A549 (cell line): Measurements from ENCODE around the gene TRPV3. TPM values are rescaled to one million over a fixed set of nuclear protein-coding genes. Genes with fewer than 3 reads are reported as not detected.
A peak's percentile ranks its signal among the peaks of the same experiment; 100 is the strongest.

Experiments
- ATAC-seq, 2 experiments: fragments of 200-7000 bp in 1 of 2; fragments of >200 bp in 1 of 2; cut with Nextera tagmentation in 1 of 2; cut with Tn5 transposase in 1 of 2; 3 replicates each; pipeline versions ENCODE4 v1.8.0 to v1.9.1; 2018 to 2020; ENCODE audit warnings: mild to moderate bottlenecking in 1 of 2, moderate library complexity in 1 of 2
- CTCF ChIA-PET: fragments of 300-600 bp; sonication (Branson Sonifier 250); formaldehyde crosslinking; extraction: SDS; loops from one replicate; lab custom pipeline; 2021; ENCODE audit warnings: antibody characterized with exemption, inconsistent platforms; lab: Yijun Ruan, JAX
- POLR2A ChIA-PET: fragments of 350-600 bp; formaldehyde crosslinking; extraction: SDS; loops from one replicate; lab custom pipeline; 2021; ENCODE audit warnings: antibody characterized with exemption, inconsistent platforms; lab: Yijun Ruan, JAX
- DNase-seq, 2 experiments: peaks; one replicate each; pipeline versions ENCODE4 v3.0.0 to v3.0.0-alpha.2; 2011 to 2016; ENCODE audit warnings: low read depth in 1 of 2, low spot score in 1 of 2
- FAIRE-seq: peaks from 2 replicates; lab custom pipeline; 2011; peaks lifted over from hg19 to GRCh38; lab: Jason Lieb, UNC
- H3K27ac ChIP-seq, 2 experiments: fragments of >200 bp; sonication (Bioruptor Twin); formaldehyde crosslinking; 3 replicates each; pipeline ENCODE4 v1.5.1; 2016 to 2017
- H3K4me1 ChIP-seq: fragments of >200 bp; sonication (Bioruptor Twin); formaldehyde crosslinking; 3 replicates; pipeline ENCODE4 v1.6.1; 2016
- H3K4me2 ChIP-seq: fragments of >200 bp; sonication (Bioruptor Twin); formaldehyde crosslinking; 3 replicates; pipeline ENCODE4 v1.6.1; 2016
- H3K4me3 ChIP-seq: fragments of >200 bp; sonication (Bioruptor Twin); formaldehyde crosslinking; 3 replicates; pipeline ENCODE4 v1.5.1; 2016
- H3K9me3 ChIP-seq: fragments of >200 bp; sonication (Bioruptor Twin); formaldehyde crosslinking; 3 replicates; pipeline ENCODE4 v1.6.1; 2016
- BHLHE40 ChIP-seq: IDR thresholded peaks from 2 replicates; pipeline ENCODE4 v1.6.1; 2012; ENCODE audit warnings: low read depth, low read length, inconsistent platforms
- EHMT2 ChIP-seq: fragments of 200-600 bp; sonication (generic); IDR thresholded peaks from 2 replicates; pipeline ENCODE4 v1.6.1; 2016; ENCODE audit warnings: antibody characterized with exemption, low read depth, mild to moderate bottlenecking, moderate library complexity
- ESRRA ChIP-seq: fragments of 150-350 bp; IDR thresholded peaks from 2 replicates; pipeline ENCODE4 v1.6.1; 2014; ENCODE audit warnings: mild to moderate bottlenecking, low read length, borderline replicate concordance
- FOSL2 ChIP-seq, 2 experiments: fragments of 450-650 bp in 1 of 2; fragments of >200 bp in 1 of 2; sonication (Bioruptor Twin) in 1 of 2; formaldehyde crosslinking; IDR thresholded peaks; 2 replicates each; pipeline versions ENCODE4 v1.5.0 to v1.6.1; 2016 to 2020; ENCODE audit warnings: mild to moderate bottlenecking in 1 of 2, moderate library complexity in 1 of 2
- FOXS1 ChIP-seq: fragments of 250-450 bp; sonication (Bioruptor Pico); IDR thresholded peaks from 2 replicates; pipeline ENCODE4 v1.5.0; 2020; ENCODE audit warnings: mild to moderate bottlenecking, moderate library complexity
- GATA3 ChIP-seq: IDR thresholded peaks from 2 replicates; pipeline ENCODE4 v1.6.1; 2012; ENCODE audit warnings: borderline replicate concordance
- HEYL ChIP-seq: fragments of 250-450 bp; sonication (Bioruptor Pico); IDR thresholded peaks from 2 replicates; pipeline ENCODE4 v1.8.0; 2021; ENCODE audit warnings: mild to moderate bottlenecking, moderate library complexity
- HOXB13 ChIP-seq: fragments of 250-450 bp; sonication (Bioruptor Pico); IDR thresholded peaks from 2 replicates; pipeline ENCODE4 v1.5.0; 2020; ENCODE audit warnings: low read depth, mild to moderate bottlenecking, moderate library complexity
- HOXB5 ChIP-seq: fragments of 250-450 bp; sonication (Bioruptor Pico); IDR thresholded peaks from 2 replicates; pipeline ENCODE4 v1.5.0; 2020; ENCODE audit warnings: mild to moderate bottlenecking, moderate library complexity
- JUNB ChIP-seq: fragments of >200 bp; sonication (Bioruptor Twin); formaldehyde crosslinking; IDR thresholded peaks from 2 replicates; pipeline ENCODE4 v1.6.1; 2016
- KDM1A ChIP-seq: fragments of 200-600 bp; sonication (generic); IDR thresholded peaks from 2 replicates; pipeline ENCODE4 v1.6.1; 2016; ENCODE audit warnings: low read depth, mild to moderate bottlenecking
- KDM5A ChIP-seq: fragments of 200-600 bp; sonication (generic); IDR thresholded peaks from 2 replicates; pipeline ENCODE4 v1.6.1; 2016; ENCODE audit warnings: antibody characterized with exemption, mild to moderate bottlenecking
- MAFK ChIP-seq: fragments of 450-650 bp; IDR thresholded peaks from 2 replicates; pipeline ENCODE4 v1.6.1; 2014; ENCODE audit not compliant: partially characterized antibody
- MAZ ChIP-seq: fragments of 150-350 bp; IDR thresholded peaks from 2 replicates; pipeline ENCODE4 v1.6.1; 2014; ENCODE audit warnings: antibody characterized with exemption, low read depth, low read length, borderline replicate concordance
- POLR2A ChIP-seq: IDR thresholded peaks from 2 replicates; pipeline ENCODE4 v1.6.1; 2012; ENCODE audit warnings: mild to moderate bottlenecking, low read length
- POLR2AphosphoS2 ChIP-seq: conservative IDR thresholded peaks from 2 replicates; pipeline ENCODE4 v1.6.1; 2012; ENCODE audit warnings: low read length, improper control_type of control experiment, inconsistent platforms
- RCOR1 ChIP-seq: fragments of 150-350 bp; IDR thresholded peaks from 2 replicates; pipeline ENCODE4 v1.6.1; 2014; ENCODE audit warnings: antibody characterized with exemption, low read length, low read depth
- SMC3 ChIP-seq: fragments of >200 bp; sonication (Bioruptor Twin); formaldehyde crosslinking; IDR thresholded peaks from 3 replicates; pipeline ENCODE4 v1.6.1; 2018; ENCODE audit warnings: inconsistent platforms
- SREBF2 ChIP-seq: fragments of 450-650 bp; IDR thresholded peaks from 2 replicates; pipeline ENCODE4 v1.6.1; 2014; ENCODE audit warnings: mild to moderate bottlenecking, moderate library complexity
- TFCP2L1 ChIP-seq: fragments of 250-450 bp; sonication (Bioruptor Pico); IDR thresholded peaks from 2 replicates; pipeline ENCODE4 v1.5.0; 2021; ENCODE audit warnings: mild to moderate bottlenecking
- ZC3H11A ChIP-seq: fragments of 450-650 bp; IDR thresholded peaks from 2 replicates; pipeline ENCODE4 v1.6.1; 2014; ENCODE audit warnings: antibody characterized with exemption, mild to moderate bottlenecking
- ZFP36 ChIP-seq: fragments of 450-650 bp; IDR thresholded peaks from 2 replicates; pipeline ENCODE4 v1.6.1; 2014; ENCODE audit warnings: borderline replicate concordance; ENCODE audit not compliant: partially characterized antibody
- ZSCAN20 ChIP-seq: fragments of 250-450 bp; sonication (Bioruptor Pico); IDR thresholded peaks from 2 replicates; pipeline ENCODE4 v1.8.0; 2022; ENCODE audit warnings: mild to moderate bottlenecking, moderate library complexity
- WGBS: methylation state at CpG from one replicate; pipeline ENCODE4 v1.1.6; 2017; ENCODE audit errors: missing lambda C conversion rate; 5-methylcytosine and 5-hydroxymethylcytosine counted together
- polyA plus RNA-seq, 4 experiments: library from polyadenylated mRNA; depleted of rRNA in 3 of 4; stranded (reverse); fragments of >200 nt; fragmentation: RNase III in 1 of 4; extraction: RNeasy Plus Mini Kit Qiagen cat#74134 plus additional on column Dnase treatment in 1 of 4; gene quantifications; 2 replicates in 3 of 4; 3 replicates in 1 of 4; pipeline ENCODE4 v1.2.3, GENCODE V29; 2011 to 2017
- TF ChIP-seq, protein P1 (sequence below): IDR thresholded peaks from 2 replicates; pipeline ENCODE4 v1.6.1; 2012
- TF ChIP-seq, protein P2 (sequence below): fragments of 150-350 bp; IDR thresholded peaks from 2 replicates; pipeline ENCODE4 v1.6.1; 2014; ENCODE audit warnings: low read depth, mild to moderate bottlenecking, low read length
- TF ChIP-seq, protein P3 (sequence below): fragments of >200 bp; sonication (Bioruptor Twin); formaldehyde crosslinking; IDR thresholded peaks from 3 replicates; pipeline ENCODE4 v1.6.1; 2016
- TF ChIP-seq, protein P4 (sequence below): fragments of 200-600 bp; sonication (generic); IDR thresholded peaks from 2 replicates; pipeline ENCODE4 v1.6.1; 2016; ENCODE audit warnings: antibody characterized with exemption, mild to moderate bottlenecking, moderate library complexity
- TF ChIP-seq, protein P5 (sequence below): fragments of >200 bp; sonication (Bioruptor Twin); formaldehyde crosslinking; IDR thresholded peaks from 2 replicates; pipeline ENCODE4 v1.6.1; 2016

Gene TRPV3
- polyA plus RNA-seq, 2 of the 4 experiments (the other 2 are of a cell fraction), result 0.46 to 1.2 TPM

DNA sequence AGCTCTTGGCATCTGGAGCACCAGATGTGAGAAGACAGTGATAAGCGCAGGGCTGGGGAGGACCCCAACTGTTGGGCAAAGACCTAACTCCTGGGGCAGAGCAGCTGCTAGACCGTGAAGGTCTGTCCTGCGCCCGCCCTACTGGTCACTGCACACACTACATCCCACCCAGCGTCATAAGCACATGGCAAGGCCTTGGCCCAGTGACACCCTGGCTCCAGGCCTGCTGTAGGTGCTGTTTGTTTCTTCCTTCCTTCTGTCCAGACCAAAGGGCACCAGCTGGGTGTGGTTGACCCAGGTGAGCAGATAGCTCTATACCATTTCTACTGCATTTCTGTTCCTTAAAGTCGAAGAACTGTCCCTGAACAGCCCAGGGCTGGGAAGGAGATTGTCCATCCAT is 6.4 kb downstream of the TRPV3 start:
- peak; percentile 71 to 72 for ATAC-seq
- no peak for FAIRE-seq
- no peak overlapping the region for H3K4me2 ChIP-seq
- ChIA-PET POLR2A (no interaction called here), CTCF (interaction anchor here (0.9 to 1.6 kb wide), 4 partner anchors 12 to 20 kb away, joined by 3 to 7 read pairs (median 4); no protein-coding TSS in a partner anchor)
- H3K4me1 ChIP-seq, result no peaks in the 10 kb centered on the region
- no peak overlapping the region for H3K4me3 ChIP-seq
- no peak for DNase-seq
- H3K27ac ChIP-seq, result no peak overlapping the region
- TF ChIP-seq, protein P1, sequence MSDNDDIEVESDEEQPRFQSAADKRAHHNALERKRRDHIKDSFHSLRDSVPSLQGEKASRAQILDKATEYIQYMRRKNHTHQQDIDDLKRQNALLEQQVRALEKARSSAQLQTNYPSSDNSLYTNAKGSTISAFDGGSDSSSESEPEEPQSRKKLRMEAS, result 0 out of 2 replicates have a peak, but pooled peaks have one; percentile 35
- TF ChIP-seq KDM1A, result no peak
- H3K9me3 ChIP-seq, result no peaks in the 10 kb centered on the region
- 74% methylated on average over 6 of the region's 6 CpGs for WGBS

DNA sequence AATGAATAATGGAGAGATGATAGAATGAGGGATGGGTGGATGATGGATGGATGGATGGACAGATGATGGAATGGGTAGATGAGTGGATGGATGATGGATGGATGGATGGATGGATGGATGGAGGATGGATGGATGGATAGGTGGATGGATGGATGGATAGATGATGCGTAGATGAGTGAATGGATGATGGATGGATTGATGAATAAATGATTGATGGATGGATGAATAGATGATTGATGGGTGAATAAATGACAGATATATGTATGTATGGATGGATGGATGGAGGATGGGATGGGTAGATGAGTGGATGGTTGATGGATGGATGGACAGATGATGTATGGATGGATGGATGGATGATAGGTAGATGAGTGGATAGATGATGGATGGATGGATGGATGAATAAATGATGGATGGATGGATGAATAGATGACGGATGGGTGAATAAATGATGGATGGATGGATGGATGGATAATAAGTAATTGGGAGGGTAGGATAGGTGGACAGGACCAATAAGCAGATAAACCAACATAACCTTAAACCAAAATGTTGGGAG is 7.9 kb downstream of the TRPV3 start:
- FAIRE-seq (no peak), DNase-seq (no peak), ATAC-seq (no peak)
- no peak overlapping the region for H3K4me3 ChIP-seq
- no peak overlapping the region for H3K27ac ChIP-seq
- POLR2A ChIA-PET, result no interaction called here
- H3K4me2 ChIP-seq, result no peak overlapping the region
- no peaks in the 10 kb centered on the region for H3K9me3 ChIP-seq
- WGBS, result 92% methylated on average over 2 of the region's 2 CpGs
- CTCF ChIA-PET, result interaction anchor here (1.6 to 1.7 kb wide), 2 partner anchors 8 to 98 kb away, joined by 4 to 5 read pairs; partner anchors contain the start of gene TRPV3
- no peaks in the 10 kb centered on the region for H3K4me1 ChIP-seq
- TF ChIP-seq POLR2AphosphoS2, result no peak
- no peak for TF ChIP-seq MAZ
- no peak for TF ChIP-seq HEYL (CRISPR knock-in tag)
- TF ChIP-seq GATA3, result no peak
- TF ChIP-seq FOXS1 (CRISPR knock-in tag), result no peak
- TF ChIP-seq HOXB13 (CRISPR knock-in tag), result no peak
- no peak for TF ChIP-seq KDM5A
- no peak for TF ChIP-seq SMC3
- TF ChIP-seq JUNB, result no peak
- TF ChIP-seq FOSL2 (IDR thresholded peaks at IDR 0.05), result no peak
- TF ChIP-seq FOSL2 (CRISPR knock-in tag; IDR thresholded peaks at IDR 0.05), result no peak
- no peak for TF ChIP-seq MAFK
- TF ChIP-seq ZFP36, result no peak
- TF ChIP-seq, protein P2, sequence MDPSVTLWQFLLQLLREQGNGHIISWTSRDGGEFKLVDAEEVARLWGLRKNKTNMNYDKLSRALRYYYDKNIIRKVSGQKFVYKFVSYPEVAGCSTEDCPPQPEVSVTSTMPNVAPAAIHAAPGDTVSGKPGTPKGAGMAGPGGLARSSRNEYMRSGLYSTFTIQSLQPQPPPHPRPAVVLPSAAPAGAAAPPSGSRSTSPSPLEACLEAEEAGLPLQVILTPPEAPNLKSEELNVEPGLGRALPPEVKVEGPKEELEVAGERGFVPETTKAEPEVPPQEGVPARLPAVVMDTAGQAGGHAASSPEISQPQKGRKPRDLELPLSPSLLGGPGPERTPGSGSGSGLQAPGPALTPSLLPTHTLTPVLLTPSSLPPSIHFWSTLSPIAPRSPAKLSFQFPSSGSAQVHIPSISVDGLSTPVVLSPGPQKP, result no peak
- TF ChIP-seq, protein P1, result no peak
- TF ChIP-seq HOXB5 (CRISPR knock-in tag), result no peak
- no peak for TF ChIP-seq POLR2A
- TF ChIP-seq, protein P3, sequence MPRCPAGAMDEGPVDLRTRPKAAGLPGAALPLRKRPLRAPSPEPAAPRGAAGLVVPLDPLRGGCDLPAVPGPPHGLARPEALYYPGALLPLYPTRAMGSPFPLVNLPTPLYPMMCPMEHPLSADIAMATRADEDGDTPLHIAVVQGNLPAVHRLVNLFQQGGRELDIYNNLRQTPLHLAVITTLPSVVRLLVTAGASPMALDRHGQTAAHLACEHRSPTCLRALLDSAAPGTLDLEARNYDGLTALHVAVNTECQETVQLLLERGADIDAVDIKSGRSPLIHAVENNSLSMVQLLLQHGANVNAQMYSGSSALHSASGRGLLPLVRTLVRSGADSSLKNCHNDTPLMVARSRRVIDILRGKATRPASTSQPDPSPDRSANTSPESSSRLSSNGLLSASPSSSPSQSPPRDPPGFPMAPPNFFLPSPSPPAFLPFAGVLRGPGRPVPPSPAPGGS, result no peak
- TF ChIP-seq EHMT2, result no peak
- TF ChIP-seq, all 56 proteins: peak for 0

DNA sequence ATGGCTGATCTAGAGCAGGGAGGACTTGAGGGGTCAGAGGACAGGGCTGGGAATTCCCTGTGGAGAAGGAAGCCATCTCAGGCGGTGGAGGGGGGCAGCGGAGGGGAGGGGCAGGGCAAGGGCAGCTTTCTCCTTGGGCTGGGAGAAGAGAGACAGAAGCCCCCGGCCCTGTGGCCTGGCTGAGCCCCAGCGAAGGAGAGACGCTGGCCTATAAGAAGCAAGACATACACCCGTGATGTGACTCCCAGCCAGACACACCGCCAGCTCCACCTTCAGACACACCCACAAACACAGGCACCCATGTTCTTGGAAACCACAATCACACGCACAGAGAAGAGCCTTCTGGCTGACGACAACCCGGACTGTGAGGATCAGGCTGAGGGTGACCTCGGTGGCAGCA is 10.0 kb downstream of the TRPV3 start:
- no peak for FAIRE-seq
- TF ChIP-seq ZFP36 (no peak), KDM5A (no peak), SREBF2 (no peak), TFCP2L1 (CRISPR knock-in tag) (no peak), ZC3H11A (no peak), RCOR1 (no peak), FOSL2 (IDR thresholded peaks at IDR 0.05) (no peak), FOSL2 (CRISPR knock-in tag; IDR thresholded peaks at IDR 0.05) (no peak), BHLHE40 (no peak), ESRRA (no peak), ZSCAN20 (CRISPR knock-in tag) (no peak), GATA3 (no peak), KDM1A (no peak)
- TF ChIP-seq, protein P4, sequence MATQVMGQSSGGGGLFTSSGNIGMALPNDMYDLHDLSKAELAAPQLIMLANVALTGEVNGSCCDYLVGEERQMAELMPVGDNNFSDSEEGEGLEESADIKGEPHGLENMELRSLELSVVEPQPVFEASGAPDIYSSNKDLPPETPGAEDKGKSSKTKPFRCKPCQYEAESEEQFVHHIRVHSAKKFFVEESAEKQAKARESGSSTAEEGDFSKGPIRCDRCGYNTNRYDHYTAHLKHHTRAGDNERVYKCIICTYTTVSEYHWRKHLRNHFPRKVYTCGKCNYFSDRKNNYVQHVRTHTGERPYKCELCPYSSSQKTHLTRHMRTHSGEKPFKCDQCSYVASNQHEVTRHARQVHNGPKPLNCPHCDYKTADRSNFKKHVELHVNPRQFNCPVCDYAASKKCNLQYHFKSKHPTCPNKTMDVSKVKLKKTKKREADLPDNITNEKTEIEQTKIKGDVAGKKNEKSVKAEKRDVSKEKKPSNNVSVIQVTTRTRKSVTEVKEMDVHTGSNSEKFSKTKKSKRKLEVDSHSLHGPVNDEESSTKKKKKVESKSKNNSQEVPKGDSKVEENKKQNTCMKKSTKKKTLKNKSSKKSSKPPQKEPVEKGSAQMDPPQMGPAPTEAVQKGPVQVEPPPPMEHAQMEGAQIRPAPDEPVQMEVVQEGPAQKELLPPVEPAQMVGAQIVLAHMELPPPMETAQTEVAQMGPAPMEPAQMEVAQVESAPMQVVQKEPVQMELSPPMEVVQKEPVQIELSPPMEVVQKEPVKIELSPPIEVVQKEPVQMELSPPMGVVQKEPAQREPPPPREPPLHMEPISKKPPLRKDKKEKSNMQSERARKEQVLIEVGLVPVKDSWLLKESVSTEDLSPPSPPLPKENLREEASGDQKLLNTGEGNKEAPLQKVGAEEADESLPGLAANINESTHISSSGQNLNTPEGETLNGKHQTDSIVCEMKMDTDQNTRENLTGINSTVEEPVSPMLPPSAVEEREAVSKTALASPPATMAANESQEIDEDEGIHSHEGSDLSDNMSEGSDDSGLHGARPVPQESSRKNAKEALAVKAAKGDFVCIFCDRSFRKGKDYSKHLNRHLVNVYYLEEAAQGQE, result no peak
- TF ChIP-seq, protein P5, sequence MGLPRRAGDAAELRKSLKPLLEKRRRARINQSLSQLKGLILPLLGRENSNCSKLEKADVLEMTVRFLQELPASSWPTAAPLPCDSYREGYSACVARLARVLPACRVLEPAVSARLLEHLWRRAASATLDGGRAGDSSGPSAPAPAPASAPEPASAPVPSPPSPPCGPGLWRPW, result no peak

More for the DNA sequence above, 10.0 kb downstream of the TRPV3 start:
- no peak overlapping the region for H3K27ac ChIP-seq
- no peak overlapping the region for H3K4me2 ChIP-seq
- H3K4me1 ChIP-seq, result no peaks in the 10 kb centered on the region
- ChIA-PET POLR2A (no interaction called here), CTCF (interaction anchor here (0.9 to 1.7 kb wide), 3 partner anchors 10 to 100 kb away, joined by 3 to 5 read pairs (median 4); no protein-coding TSS in a partner anchor)
- no peaks in the 10 kb centered on the region for H3K9me3 ChIP-seq
- H3K4me3 ChIP-seq, result no peak overlapping the region
- 64% methylated on average over 11 of the region's 11 CpGs for WGBS
- ATAC-seq, result no peak; a peak in 1 of 6 replicates
- DNase-seq, result no peak
